Natural killer cell treated with Interleukin-12 subunit alpha and Interleukin-12 subunit beta and Interleukin-15 and Interleukin-18, amount 100 ng/mL, for 72 hours (primary cell): ENCODE results near the gene PDXP. TPM values are rescaled to one million over a fixed set of nuclear protein-coding genes. Genes with fewer than 3 reads are reported as not detected.

Source experiments
- ATAC-seq, 2 donors: fragments of 150-1000 bp; cut with Tn5 transposase in 1 of 2; sonication (Bioruptor Pico), chemical (Tn5 transposase) in 1 of 2; 2 replicates each; pipeline ENCODE4 v1.10.0; 2021
- DNase-seq: peaks from one replicate; pipeline ENCODE4 v3.0.0; 2022; ENCODE audit warnings: low spot score
- H3K27ac Mint-ChIP-seq, 2 donors: 1 replicate in 1 of 2; 2 replicates in 1 of 2; pipeline ENCODE4 v1.8.0; 2022; ENCODE audit warnings: mixed read lengths in 2 of 2, mild to moderate bottlenecking in 1 of 2, moderate library complexity in 1 of 2
- H3K27me3 Mint-ChIP-seq, 2 donors: 1 replicate in 1 of 2; 2 replicates in 1 of 2; pipeline ENCODE4 v1.8.0; 2022; ENCODE audit warnings: mixed read lengths in 2 of 2
- H3K36me3 Mint-ChIP-seq: one replicate; pipeline ENCODE4 v1.8.0; 2022; ENCODE audit warnings: mixed read lengths
- H3K4me1 Mint-ChIP-seq, 2 donors: 1 replicate in 1 of 2; 2 replicates in 1 of 2; pipeline ENCODE4 v1.8.0; 2022; ENCODE audit warnings: low read depth in 2 of 2, mixed read lengths in 2 of 2, mild to moderate bottlenecking in 1 of 2
- H3K4me3 Mint-ChIP-seq: one replicate; pipeline ENCODE4 v1.8.0; 2022; ENCODE audit warnings: mixed read lengths
- H3K9me3 Mint-ChIP-seq: 2 replicates; pipeline ENCODE4 v1.8.0; 2022; ENCODE audit warnings: mixed read lengths
- total RNA-seq, 2 donors: library from RNA; stranded (reverse); gene quantifications; one replicate each; pipeline ENCODE4 v1.2.3, GENCODE V29; 2022

Gene PDXP
- total RNA-seq, 2 donors from 2014 or later, result 43.9 to 58.4 TPM

GRCh38 chr22:37676736-37677492, 18.4 kb downstream of the PDXP start:
- H3K9me3 Mint-ChIP-seq, result no peaks in the 10 kb centered on the region
- peaks cover 41 to 42% of the 10 kb centered on the region in 2 donors for H3K4me1 Mint-ChIP-seq
- no peaks in the 10 kb centered on the region for H3K27me3 Mint-ChIP-seq
- DNase-seq (peak; percentile 94), ATAC-seq (peak; percentile 89 to 90)
- no peaks in the 10 kb centered on the region for H3K36me3 Mint-ChIP-seq
- peak overlapping the region; percentile 89 to 90 for H3K27ac Mint-ChIP-seq
- H3K4me3 Mint-ChIP-seq, result peak overlapping the region; percentile 97

- H3K4me3 Mint-ChIP-seq, result peak overlapping the region; percentile 97
- H3K27me3 Mint-ChIP-seq, result no peaks in the 10 kb centered on the region
- H3K9me3 Mint-ChIP-seq, result no peaks in the 10 kb centered on the region
- peak overlapping the region; percentile 89 to 90 for H3K27ac Mint-ChIP-seq
- ATAC-seq (peak in 1 of 2 donors; percentile 10), DNase-seq (no peak)
- H3K36me3 Mint-ChIP-seq, result no peaks in the 10 kb centered on the region
- peaks cover 36 to 42% of the 10 kb centered on the region in 2 donors for H3K4me1 Mint-ChIP-seq
Observed at GRCh38 chr22:37677493-37677974, 19.0 kb downstream of the PDXP start.

GRCh38 chr22:37678372-37678771, 19.8 kb downstream of the PDXP start:
- H3K27ac Mint-ChIP-seq, result peak overlapping the region; percentile 89 to 90
- no peaks in the 10 kb centered on the region for H3K36me3 Mint-ChIP-seq
- ATAC-seq (no peak), DNase-seq (no peak)
- H3K4me3 Mint-ChIP-seq, result no peak overlapping the region
- H3K27me3 Mint-ChIP-seq, result no peaks in the 10 kb centered on the region
- H3K9me3 Mint-ChIP-seq, result no peaks in the 10 kb centered on the region
- peaks cover 35 to 42% of the 10 kb centered on the region in 2 donors for H3K4me1 Mint-ChIP-seq

GRCh38 chr22:37679670-37680069, 21.1 kb downstream of the PDXP start:
- H3K4me1 Mint-ChIP-seq, result peaks cover 35% of the 10 kb centered on the region in 2 donors

GRCh38 chr22:37680191-37680851, 21.8 kb downstream of the PDXP start:
- no peak overlapping the region for H3K4me3 Mint-ChIP-seq
- H3K9me3 Mint-ChIP-seq, result no peaks in the 10 kb centered on the region
- H3K4me1 Mint-ChIP-seq, result peaks cover 32% of the 10 kb centered on the region in 2 donors
- no peaks in the 10 kb centered on the region for H3K36me3 Mint-ChIP-seq
- peak overlapping the region; percentile 46 to 63 for H3K27ac Mint-ChIP-seq
- no peak for ATAC-seq
- no peaks in the 10 kb centered on the region for H3K27me3 Mint-ChIP-seq
- no peak for DNase-seq

More at GRCh38 chr22:37679670-37680069, 21.1 kb downstream of the PDXP start:
- Mint-ChIP-seq H3K27ac (peak overlapping the region; percentile 46 to 63), H3K36me3 (no peaks in the 10 kb centered on the region), H3K27me3 (no peaks in the 10 kb centered on the region), H3K4me3 (no peak overlapping the region), H3K9me3 (no peaks in the 10 kb centered on the region)
- DNase-seq (no peak), ATAC-seq (no peak)

GRCh38 chr22:37681001-37681424, 22.5 kb downstream of the PDXP start:
- H3K27ac Mint-ChIP-seq, result peak overlapping the region in 1 of 2 donors; percentile 66
- no peaks in the 10 kb centered on the region for H3K27me3 Mint-ChIP-seq
- ATAC-seq, result no peak
- no peak for DNase-seq
- H3K9me3 Mint-ChIP-seq, result no peaks in the 10 kb centered on the region
- peaks cover 28 to 32% of the 10 kb centered on the region in 2 donors for H3K4me1 Mint-ChIP-seq
- H3K4me3 Mint-ChIP-seq, result no peak overlapping the region
- H3K36me3 Mint-ChIP-seq, result no peaks in the 10 kb centered on the region

GRCh38 chr22:37681556-37682049, 23.1 kb downstream of the PDXP start:
- peaks cover 28 to 34% of the 10 kb centered on the region in 2 donors for H3K4me1 Mint-ChIP-seq
- H3K4me3 Mint-ChIP-seq, result no peak overlapping the region
- peaks cover 2% of the 10 kb centered on the region for H3K36me3 Mint-ChIP-seq
- ATAC-seq (peak in 1 of 2 donors; percentile 27), DNase-seq (peak; percentile 76)
- no peaks in the 10 kb centered on the region for H3K9me3 Mint-ChIP-seq
- peak overlapping the region; percentile 66 to 67 for H3K27ac Mint-ChIP-seq
- no peaks in the 10 kb centered on the region for H3K27me3 Mint-ChIP-seq

- ATAC-seq (no peak), DNase-seq (no peak)
- H3K27me3 Mint-ChIP-seq, result no peaks in the 10 kb centered on the region
- H3K9me3 Mint-ChIP-seq, result no peaks in the 10 kb centered on the region
- peaks cover 29 to 32% of the 10 kb centered on the region in 2 donors for H3K4me1 Mint-ChIP-seq
- H3K4me3 Mint-ChIP-seq, result no peak overlapping the region
- H3K27ac Mint-ChIP-seq, result peak overlapping the region; percentile 88 to 92
- H3K36me3 Mint-ChIP-seq, result peaks cover 6% of the 10 kb centered on the region
Observed at GRCh38 chr22:37684803-37685615, 26.5 kb downstream of the PDXP start.

- H3K27me3 Mint-ChIP-seq, result no peaks in the 10 kb centered on the region
- H3K4me1 Mint-ChIP-seq, result peaks cover 26 to 29% of the 10 kb centered on the region in 2 donors
- H3K9me3 Mint-ChIP-seq, result no peaks in the 10 kb centered on the region
- DNase-seq (peak; percentile 80), ATAC-seq (peak; percentile 93 to 94)
- H3K4me3 Mint-ChIP-seq, result peak within 1 kb of the TSS; percentile 100
- peak within 1 kb of the TSS; percentile 88 to 92 for H3K27ac Mint-ChIP-seq
- peaks cover 6% of the 10 kb centered on the region for H3K36me3 Mint-ChIP-seq
Observed at GRCh38 chr22:37686002-37686982, 27.8 kb downstream of the PDXP start, which contains the start of gene NOL12. NOL12 (plus strand) TSS chr22:37686343; CDS start chr22:37686393, 50 bp downstream.

GRCh38 chr22:37690407-37690806, 31.9 kb downstream of the PDXP start:
- Mint-ChIP-seq H3K36me3 (peaks cover 6% of the 10 kb centered on the region), H3K4me3 (no peak overlapping the region), H3K9me3 (no peaks in the 10 kb centered on the region), H3K4me1 (peaks cover 22 to 23% of the 10 kb centered on the region in 2 donors), H3K27ac (no peak overlapping the region), H3K27me3 (no peaks in the 10 kb centered on the region)
- ATAC-seq (no peak), DNase-seq (no peak)

- Mint-ChIP-seq H3K27me3 (no peaks in the 10 kb centered on the region), H3K36me3 (peaks cover 6% of the 10 kb centered on the region), H3K4me1 (peaks cover 23 to 25% of the 10 kb centered on the region in 2 donors), H3K4me3 (no peak overlapping the region), H3K27ac (no peak overlapping the region), H3K9me3 (no peaks in the 10 kb centered on the region)
- ATAC-seq, result no peak
- DNase-seq, result no peak
Observed at GRCh38 chr22:37690901-37691504, 32.5 kb downstream of the PDXP start.

GRCh38 chr22:37692627-37693285, 34.2 kb downstream of the PDXP start:
- H3K4me3 Mint-ChIP-seq, result no peak overlapping the region
- H3K27ac Mint-ChIP-seq, result no peak overlapping the region
- ATAC-seq, result no peak
- DNase-seq, result no peak
- H3K4me1 Mint-ChIP-seq, result peaks cover 16 to 23% of the 10 kb centered on the region in 2 donors
- no peaks in the 10 kb centered on the region for H3K9me3 Mint-ChIP-seq
- H3K36me3 Mint-ChIP-seq, result no peaks in the 10 kb centered on the region
- no peaks in the 10 kb centered on the region for H3K27me3 Mint-ChIP-seq
